Fibroblast of villous mesenchyme (primary cell): Measurements from ENCODE around the gene CHAF1A. TPM values are rescaled to one million over a fixed set of nuclear protein-coding genes. Genes with fewer than 3 reads are reported as not detected.

Experiments
- DNase-seq: peaks from one replicate; pipeline ENCODE4 v3.0.0-alpha.2; 2010; ENCODE audit warnings: low read depth
- H3K4me3 ChIP-seq: 2 replicates; pipeline ENCODE4 v1.5.1; 2011; ENCODE audit warnings: low read depth, mild to moderate bottlenecking, low read length
- total RNA-seq: library from RNA; depleted of rRNA; stranded (reverse); fragments of >200 nt; gene quantifications from 2 replicates; pipeline ENCODE4 v1.2.3, GENCODE V29; 2012
- TF ChIP-seq, protein P1 (sequence below): IDR thresholded peaks from 2 replicates; pipeline ENCODE4 v1.5.1; 2012; ENCODE audit warnings: low read depth, mild to moderate bottlenecking, low read length; ENCODE audit not compliant: insufficient read depth

CHAF1A gene
- total RNA-seq, 1 donor: 9.9 TPM

DNA sequence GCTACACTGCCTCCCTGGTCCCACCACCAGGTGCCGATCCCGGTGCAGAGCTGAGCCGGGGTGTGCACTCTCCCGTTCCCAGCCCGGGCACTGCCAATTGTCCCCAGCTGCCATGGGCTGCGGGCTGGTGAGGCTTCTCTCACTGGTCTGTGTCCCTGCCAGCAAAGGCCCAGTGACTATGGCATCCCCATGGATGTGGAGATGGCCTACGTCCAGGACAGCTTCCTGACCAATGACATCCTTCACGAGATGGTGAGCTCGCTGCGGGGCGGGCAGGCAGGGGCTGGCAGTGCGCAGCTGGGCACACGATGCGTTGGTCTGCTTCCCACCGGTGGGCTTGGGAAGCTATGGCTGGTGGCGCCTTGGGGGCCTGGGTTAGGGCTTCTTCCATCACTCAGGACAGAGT, 44.5 kb upstream of the CHAF1A start:
- TF ChIP-seq, protein P1, sequence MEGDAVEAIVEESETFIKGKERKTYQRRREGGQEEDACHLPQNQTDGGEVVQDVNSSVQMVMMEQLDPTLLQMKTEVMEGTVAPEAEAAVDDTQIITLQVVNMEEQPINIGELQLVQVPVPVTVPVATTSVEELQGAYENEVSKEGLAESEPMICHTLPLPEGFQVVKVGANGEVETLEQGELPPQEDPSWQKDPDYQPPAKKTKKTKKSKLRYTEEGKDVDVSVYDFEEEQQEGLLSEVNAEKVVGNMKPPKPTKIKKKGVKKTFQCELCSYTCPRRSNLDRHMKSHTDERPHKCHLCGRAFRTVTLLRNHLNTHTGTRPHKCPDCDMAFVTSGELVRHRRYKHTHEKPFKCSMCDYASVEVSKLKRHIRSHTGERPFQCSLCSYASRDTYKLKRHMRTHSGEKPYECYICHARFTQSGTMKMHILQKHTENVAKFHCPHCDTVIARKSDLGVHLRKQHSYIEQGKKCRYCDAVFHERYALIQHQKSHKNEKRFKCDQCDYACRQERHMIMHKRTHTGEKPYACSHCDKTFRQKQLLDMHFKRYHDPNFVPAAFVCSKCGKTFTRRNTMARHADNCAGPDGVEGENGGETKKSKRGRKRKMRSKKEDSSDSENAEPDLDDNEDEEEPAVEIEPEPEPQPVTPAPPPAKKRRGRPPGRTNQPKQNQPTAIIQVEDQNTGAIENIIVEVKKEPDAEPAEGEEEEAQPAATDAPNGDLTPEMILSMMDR: no peak
- H3K4me3 ChIP-seq: no peak overlapping the region
- DNase-seq: no peak

DNA sequence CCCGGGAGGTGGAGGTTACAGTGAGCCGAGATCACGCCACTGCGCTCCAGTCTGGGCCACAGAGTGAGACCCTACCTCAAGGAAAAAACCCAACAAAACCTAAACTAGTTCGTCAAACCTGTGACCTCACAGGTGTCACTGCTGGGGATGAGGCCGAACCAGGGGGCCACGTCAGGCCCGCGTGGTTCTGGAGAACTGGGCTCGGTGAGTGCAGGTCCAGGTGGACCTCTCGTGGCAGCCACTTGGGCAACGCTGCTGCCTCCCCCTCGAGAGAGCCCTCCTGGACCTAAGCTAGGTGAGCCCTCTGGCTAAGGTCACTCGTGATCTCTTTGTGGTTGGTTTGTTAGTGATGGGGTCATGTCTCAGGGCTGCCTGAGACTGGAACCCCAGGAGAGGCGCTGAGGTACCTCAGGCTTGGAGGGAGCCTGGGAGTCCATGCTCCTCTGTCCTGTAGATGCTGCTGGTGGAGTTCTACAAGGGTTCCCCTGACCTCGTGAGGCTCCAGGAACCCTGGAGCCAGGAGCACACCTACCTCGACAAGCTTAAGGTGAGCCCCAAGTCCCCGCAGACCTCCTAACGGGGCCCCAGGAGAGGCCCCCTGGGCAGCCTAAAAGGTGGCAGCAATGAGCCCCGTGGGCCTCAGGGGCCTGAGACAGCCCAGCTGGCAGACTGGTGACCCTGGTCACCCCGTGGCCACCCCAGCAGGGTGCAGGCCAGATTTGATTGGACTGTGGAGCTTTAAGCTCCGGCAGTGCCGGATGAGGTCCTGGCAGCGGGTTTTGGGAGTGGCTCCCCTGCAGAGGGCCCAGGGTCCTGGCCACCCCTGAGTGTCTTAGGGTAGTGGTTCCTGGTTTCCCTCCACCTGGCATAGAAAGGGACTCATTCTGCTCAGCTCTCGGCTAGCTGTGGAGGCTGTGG, 43.5 kb upstream of the CHAF1A start:
- no peak for DNase-seq
- TF ChIP-seq, protein P1: no peak
- no peak overlapping the region for H3K4me3 ChIP-seq

DNA sequence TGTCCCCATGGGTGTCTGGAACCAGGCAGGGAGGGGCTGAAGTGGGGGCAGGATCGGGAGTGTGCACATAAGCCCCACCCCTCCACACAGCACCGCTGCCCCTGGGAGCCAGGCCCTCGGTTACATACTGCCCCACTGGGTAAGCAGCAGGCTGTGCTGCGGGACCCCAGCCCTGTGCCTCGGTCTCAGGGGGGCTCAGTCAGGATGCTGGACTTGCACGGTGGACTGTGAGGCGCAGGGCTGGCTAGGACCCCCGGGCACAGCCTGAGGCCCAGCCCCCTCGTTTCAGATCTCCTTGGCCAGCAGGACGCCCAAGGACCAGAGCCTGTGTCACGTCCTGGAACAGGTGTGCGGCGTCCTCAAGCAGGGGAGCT, 42.8 kb upstream of the CHAF1A start:
- no peak overlapping the region for H3K4me3 ChIP-seq
- TF ChIP-seq, protein P1: no peak
- DNase-seq: no peak

DNA sequence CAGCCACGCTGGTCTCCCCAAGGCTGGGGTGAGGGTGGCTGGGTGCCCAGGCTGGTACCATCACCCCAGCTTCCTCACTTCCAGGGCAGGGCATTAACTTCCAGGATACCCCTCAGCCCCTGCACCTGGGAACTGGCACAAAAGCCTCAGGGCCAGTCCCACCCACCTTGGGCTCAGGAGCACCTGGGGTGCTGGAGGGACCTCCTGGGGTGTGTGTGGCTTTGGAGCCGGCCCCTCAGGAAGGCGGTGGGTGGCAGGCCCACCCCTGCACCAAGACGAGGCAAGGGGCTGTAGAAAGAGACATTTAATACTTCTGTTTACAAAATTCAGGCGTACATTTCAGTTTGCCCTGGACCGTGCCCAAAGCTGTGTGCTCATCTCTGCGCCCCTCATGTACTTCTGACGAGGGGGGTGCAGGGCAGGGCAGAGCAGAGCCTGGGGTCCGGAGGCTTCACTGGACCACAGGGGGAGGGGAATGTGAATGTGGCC, 42.3 kb upstream of the CHAF1A start:
- TF ChIP-seq, protein P1: no peak
- no peak overlapping the region for H3K4me3 ChIP-seq
- DNase-seq: no peak

DNA sequence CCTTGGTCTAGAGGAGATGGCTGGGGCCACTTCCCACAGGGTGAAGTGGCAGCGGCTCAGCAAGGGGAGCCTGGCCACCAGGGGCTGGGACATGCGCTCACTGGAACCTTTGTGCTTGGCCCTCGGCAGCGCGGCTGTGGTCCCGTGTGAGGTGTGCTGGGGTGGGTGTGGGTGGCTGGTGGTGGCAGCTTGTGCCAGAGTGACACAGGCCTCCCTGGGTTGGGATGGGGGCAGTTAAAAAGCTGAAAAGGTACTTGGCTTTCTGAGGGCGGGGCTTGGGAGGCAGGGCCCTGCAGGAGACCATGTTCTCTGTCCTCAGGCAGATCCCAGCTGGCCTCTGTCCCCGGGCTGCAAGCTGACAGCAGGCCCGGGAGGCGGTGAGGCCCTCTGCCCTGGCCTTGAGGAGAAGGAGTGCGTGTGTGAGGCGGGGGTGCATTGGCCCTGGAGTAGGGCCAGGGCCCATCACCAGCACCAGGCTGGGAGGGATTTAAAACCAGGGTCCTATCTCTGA, 41.7 kb upstream of the CHAF1A start:
- H3K4me3 ChIP-seq: no peak overlapping the region
- TF ChIP-seq, protein P1: no peak
- no peak for DNase-seq

DNA sequence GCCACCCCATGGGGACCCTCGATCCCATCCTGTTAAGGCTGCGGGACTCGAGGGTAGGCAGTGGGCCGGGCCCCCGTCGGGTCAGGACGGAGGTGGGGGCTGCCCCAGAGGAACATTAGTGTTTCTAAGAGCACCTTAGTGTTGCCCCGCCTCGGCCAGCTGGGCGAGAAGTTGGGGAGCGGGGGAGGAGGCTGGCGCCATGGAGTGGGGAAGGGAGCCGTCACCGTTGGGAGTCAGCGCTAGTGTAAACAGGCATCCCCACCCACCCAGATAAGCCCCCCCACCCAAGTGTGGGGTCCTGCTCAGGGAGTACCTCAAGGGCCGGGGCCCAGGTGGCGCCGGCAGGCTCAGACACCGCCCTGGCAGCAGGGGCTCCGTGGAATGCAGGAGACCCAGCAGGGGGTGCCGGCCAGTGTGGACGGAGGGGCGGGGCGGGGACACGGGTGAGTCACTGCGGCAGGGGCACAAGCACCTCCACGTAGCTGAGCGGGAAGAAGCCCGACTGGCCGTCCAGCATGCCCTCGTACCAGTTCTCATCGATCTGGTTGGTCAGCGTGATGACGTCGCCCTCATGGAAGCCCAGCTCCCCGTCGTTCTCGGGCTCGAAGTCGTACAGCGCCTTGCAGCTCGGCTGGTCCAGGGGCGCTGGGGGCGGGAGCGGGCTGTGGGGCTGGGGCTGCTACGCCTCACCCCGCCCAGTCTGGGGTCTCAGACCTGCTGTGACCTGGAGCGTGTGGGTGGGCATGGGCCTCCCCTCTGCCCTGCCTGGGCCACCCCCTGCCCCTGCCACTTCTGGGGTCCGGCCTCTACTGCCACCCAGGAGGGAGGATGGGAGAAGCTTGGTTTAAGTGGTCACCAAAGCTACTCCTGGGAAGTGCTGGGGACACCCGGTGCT, 41.0 kb upstream of the CHAF1A start:
- DNase-seq: no peak
- H3K4me3 ChIP-seq: no peak overlapping the region
- TF ChIP-seq, protein P1: no peak
